B cell (primary cell): ENCODE measurements around the gene ARHGAP20. TPM values are rescaled to one million over a fixed set of nuclear protein-coding genes. Genes with fewer than 3 reads are reported as not detected.

ENCODE experiments used
- ATAC-seq: fragments of 200-7000 bp; cut with Tn5 transposase; one replicate; pipeline ENCODE4 v1.10.0; 2021; ENCODE audit warnings: low read depth, mild to moderate bottlenecking, moderate number of reproducible peaks, moderate library complexity
- CTCF ChIA-PET: fragments of 350-600 bp; sonication (Branson Sonifier 250); formaldehyde crosslinking; loops from one replicate; lab custom pipeline; 2021; ENCODE audit warnings: antibody characterized with exemption, inconsistent platforms; lab: Charles Lee
- POLR2A ChIA-PET: fragments of 350-600 bp; sonication (Branson Sonifier 250); formaldehyde crosslinking; loops from one replicate; lab custom pipeline; 2021; ENCODE audit warnings: antibody characterized with exemption; lab: Charles Lee
- DNase-seq: peaks from one replicate; pipeline ENCODE4 v3.0.0; 2013
- H2AFZ ChIP-seq: 2 replicates; pipeline ENCODE4 v1.6.1; 2012; ENCODE audit warnings: mild to moderate bottlenecking, low read depth, low read length; ENCODE audit not compliant: insufficient read depth, poor library complexity, severe bottlenecking
- H3K27ac ChIP-seq, 2 donors: 1 replicate in 1 of 2; 2 replicates in 1 of 2; pipeline ENCODE4 v1.5.1; 2012 to 2013; ENCODE audit warnings: low read length in 2 of 2, mild to moderate bottlenecking in 2 of 2, moderate library complexity in 1 of 2
- H3K27me3 ChIP-seq, 4 experiments: fragments of 200-600 bp in 1 of 4; sonication (generic) in 1 of 4; replicated peaks in 1 of 4; 1 replicate in 2 of 4; 2 replicates in 2 of 4; pipeline versions ENCODE4 v1.6.1 to v1.7.0; 2013 to 2016; ENCODE audit warnings: low read length in 3 of 4, mild to moderate bottlenecking in 2 of 4, mixed read lengths in 1 of 4, moderate library complexity in 1 of 4; ENCODE audit not compliant: insufficient read depth in 4 of 4, control insufficient read depth in 3 of 4; ENCODE audit errors: control extremely low read depth in 1 of 4
- H3K36me3 ChIP-seq, 2 experiments: replicated peaks in 1 of 2; 1 replicate in 1 of 2; 2 replicates in 1 of 2; pipeline versions ENCODE4 v1.6.1 to v1.7.1; 2013; ENCODE audit warnings: low read length in 1 of 2; ENCODE audit not compliant: insufficient read depth in 2 of 2, control insufficient read depth in 1 of 2; ENCODE audit errors: control extremely low read depth in 1 of 2, extremely low read depth in 1 of 2
- H3K4me1 ChIP-seq, 2 donors: fragments of 200-600 bp in 1 of 2; sonication (generic) in 1 of 2; 1 replicate in 1 of 2; 2 replicates in 1 of 2; pipeline versions ENCODE4 v1.5.1 to v1.6.1; 2013 to 2017; ENCODE audit warnings: low read length in 2 of 2; ENCODE audit not compliant: control insufficient read depth in 2 of 2, insufficient read depth in 2 of 2
- H3K4me2 ChIP-seq: replicated peaks from 2 replicates; pipeline ENCODE3; 2012; ENCODE audit warnings: mild to moderate bottlenecking, low read depth, low read length; ENCODE audit not compliant: poor library complexity, severe bottlenecking
- H3K4me3 ChIP-seq, 5 experiments: fragments of 200-600 bp in 1 of 5; sonication (generic) in 1 of 5; 1 replicate in 3 of 5; 2 replicates in 2 of 5; pipeline versions ENCODE4 v1.5.1 to v1.7.0; 2011 to 2016; ENCODE audit warnings: low read length in 4 of 5, mild to moderate bottlenecking in 4 of 5, low read depth in 2 of 5, control low read depth in 1 of 5, moderate library complexity in 1 of 5; ENCODE audit not compliant: insufficient read depth in 1 of 5; ENCODE audit errors: control extremely low read depth in 1 of 5, extremely low read depth in 1 of 5
- H3K79me2 ChIP-seq: fragments of 200-600 bp; sonication (generic); one replicate; pipeline ENCODE4 v1.6.0; 2016; ENCODE audit warnings: low read length; ENCODE audit not compliant: control insufficient read depth, insufficient read depth
- H3K9ac ChIP-seq: fragments of 200-600 bp; sonication (generic); 2 replicates; pipeline ENCODE4 v1.6.1; 2017; ENCODE audit warnings: mild to moderate bottlenecking, low read length, moderate library complexity
- H3K9me3 ChIP-seq, 3 donors: one replicate each; pipeline versions ENCODE4 v1.6.1 to v1.7.1; 2013; ENCODE audit warnings: low read length in 2 of 3; ENCODE audit not compliant: control insufficient read depth in 2 of 3, insufficient read depth in 1 of 3; ENCODE audit errors: control extremely low read depth in 1 of 3
- H4K20me1 ChIP-seq: 2 replicates; pipeline ENCODE4 v1.6.0; 2012; ENCODE audit warnings: mild to moderate bottlenecking, low read length; ENCODE audit not compliant: insufficient read depth, control insufficient read depth, poor library complexity, severe bottlenecking
- H3K27ac Mint-ChIP-seq: one replicate; pipeline ENCODE4 v1.8.0; 2021; ENCODE audit warnings: mixed read lengths
- H3K27me3 Mint-ChIP-seq: one replicate; pipeline ENCODE4 v1.8.0; 2021; ENCODE audit warnings: mixed read lengths
- H3K4me1 Mint-ChIP-seq: one replicate; pipeline ENCODE4 v1.8.0; 2021; ENCODE audit warnings: mixed read lengths
- H3K4me3 Mint-ChIP-seq: one replicate; pipeline ENCODE4 v1.8.0; 2021; ENCODE audit warnings: mixed read lengths
- H3K9me3 Mint-ChIP-seq: one replicate; pipeline ENCODE4 v1.8.0; 2022; ENCODE audit warnings: mixed read lengths; ENCODE audit not compliant: insufficient read depth
- CTCF ChIP-seq: fragments of 200-600 bp; IDR thresholded peaks from one replicate; pipeline ENCODE4 v1.8.0; 2022; ENCODE audit warnings: antibody characterized with exemption, mild to moderate bottlenecking
- EZH2 ChIP-seq: IDR thresholded peaks from 2 replicates; pipeline ENCODE4 v1.6.1; 2012; ENCODE audit warnings: borderline replicate concordance, low read depth, mild to moderate bottlenecking, moderate library complexity, low read length; ENCODE audit not compliant: insufficient read depth, poor library complexity, severe bottlenecking
- WGBS: methylation state at CpG from one replicate; pipeline ENCODE4 v1.1.5; 2013; ENCODE audit warnings: missing lambda C conversion rate; ENCODE audit not compliant: insufficient coverage; 5-methylcytosine and 5-hydroxymethylcytosine counted together
- intact Hi-C: fragments of 100-400 bp; cut with micrococcal nuclease; formaldehyde crosslinking; loops from one replicate; pipeline ENCODE4 v1.10.0; 2022
- polyA plus RNA-seq: library from polyadenylated mRNA; depleted of rRNA; stranded (reverse); fragments of >200 nt; gene quantifications from 2 replicates; pipeline ENCODE4 v1.2.3, GENCODE V29; 2012
- total RNA-seq, 2 donors: library from RNA; stranded (reverse); fragments of 120-200 nt in 1 of 2; gene quantifications; 1 replicate in 1 of 2; 2 replicates in 1 of 2; pipeline versions ENCODE4 v1.2.3 to v1.2.4, GENCODE V29; 2013 to 2022

Gene ARHGAP20
- total and polyA plus RNA-seq, 2 donors (not counting 1 experiment from before 2014, with no cell fraction given): 0.54 to 0.91 TPM

GRCh38 chr11:110724358-110724757 is 12.1 kb upstream of the ARHGAP20 start:
- H2AFZ ChIP-seq: no peak overlapping the region
- ATAC-seq: no peak
- H3K9me3 ChIP-seq: peaks cover 0 to 6% (median 0%) of the 10 kb centered on the region in 3 donors
- H3K27ac Mint-ChIP-seq: no peak overlapping the region
- no peak for DNase-seq
- no peaks in the 10 kb centered on the region for H4K20me1 ChIP-seq
- H3K27me3 ChIP-seq: peaks cover 0 to 16% (median 4%) of the 10 kb centered on the region in 4 experiments
- no peak overlapping the region for H3K9ac ChIP-seq
- no peak overlapping the region for H3K4me3 ChIP-seq
- H3K9me3 Mint-ChIP-seq: no peaks in the 10 kb centered on the region
- TF ChIP-seq CTCF (no peak), EZH2 (no peak)
- H3K79me2 ChIP-seq: no peaks in the 10 kb centered on the region
- CTCF ChIA-PET: no interaction called here
- intact Hi-C loops: no loop called here
- no peaks in the 10 kb centered on the region for H3K4me1 ChIP-seq
- no peaks in the 10 kb centered on the region for H3K36me3 ChIP-seq
- POLR2A ChIA-PET: no interaction called here
- H3K4me2 ChIP-seq: no peak overlapping the region
- H3K27ac ChIP-seq: no peak overlapping the region
- H3K27me3 Mint-ChIP-seq: peaks cover 39% of the 10 kb centered on the region
- WGBS: no CpG with 5 or more reads among the region's 2 CpGs
- H3K4me1 Mint-ChIP-seq: no peaks in the 10 kb centered on the region
- H3K4me3 Mint-ChIP-seq: no peak overlapping the region

- Histone ChIP-seq H3K9ac (no peak overlapping the region), H3K4me2 (no peak overlapping the region), H3K4me1 (no peaks in the 10 kb centered on the region), H3K27me3 (peaks cover 0 to 3% (median 0%) of the 10 kb centered on the region in 4 experiments), H3K9me3 (peaks cover 0 to 3% (median 0%) of the 10 kb centered on the region in 3 donors), H3K36me3 (no peaks in the 10 kb centered on the region), H3K79me2 (no peaks in the 10 kb centered on the region), H4K20me1 (no peaks in the 10 kb centered on the region), H2AFZ (no peak overlapping the region), H3K4me3 (no peak overlapping the region), H3K27ac (no peak overlapping the region)
- H3K27me3 Mint-ChIP-seq: peaks cover 22% of the 10 kb centered on the region
- no peak overlapping the region for H3K27ac Mint-ChIP-seq
- intact Hi-C loops: no loop called here
- no peaks in the 10 kb centered on the region for H3K9me3 Mint-ChIP-seq
- POLR2A ChIA-PET: no interaction called here
- no peak for ATAC-seq
- CTCF ChIA-PET: no interaction called here
- H3K4me1 Mint-ChIP-seq: no peaks in the 10 kb centered on the region
- no peak for DNase-seq
- TF ChIP-seq EZH2: no peak
- TF ChIP-seq CTCF: no peak
- WGBS: no CpG with 5 or more reads among the region's 3 CpGs
- H3K4me3 Mint-ChIP-seq: no peak overlapping the region
These were observed 8.4 kb upstream of the ARHGAP20 start for GRCh38 chr11:110720431-110721275.
